Thyroid gland (tissue), 4 donors: ENCODE data around the gene KAZALD1.

Experiments used
- POLR2A ChIP-seq, 2 donors: fragments of 450-650 bp; IDR thresholded peaks; one replicate each; pipeline ENCODE4 v1.6.1; 2017; ENCODE audit warnings: antibody characterized with exemption in 2 of 2, mild to moderate bottlenecking in 2 of 2, moderate library complexity in 1 of 2
- TF ChIP-seq, protein P1 (sequence below), 6 experiments: fragments of 200-600 bp in 3 of 6; fragments of 450-650 bp in 3 of 6; sonication (generic) in 3 of 6; IDR thresholded peaks; one replicate each; pipeline ENCODE4 v1.5.1; 2016 to 2019; ENCODE audit warnings: antibody characterized with exemption in 6 of 6, mild to moderate bottlenecking in 2 of 6, inconsistent platforms in 1 of 6, moderate library complexity in 1 of 6

DNA sequence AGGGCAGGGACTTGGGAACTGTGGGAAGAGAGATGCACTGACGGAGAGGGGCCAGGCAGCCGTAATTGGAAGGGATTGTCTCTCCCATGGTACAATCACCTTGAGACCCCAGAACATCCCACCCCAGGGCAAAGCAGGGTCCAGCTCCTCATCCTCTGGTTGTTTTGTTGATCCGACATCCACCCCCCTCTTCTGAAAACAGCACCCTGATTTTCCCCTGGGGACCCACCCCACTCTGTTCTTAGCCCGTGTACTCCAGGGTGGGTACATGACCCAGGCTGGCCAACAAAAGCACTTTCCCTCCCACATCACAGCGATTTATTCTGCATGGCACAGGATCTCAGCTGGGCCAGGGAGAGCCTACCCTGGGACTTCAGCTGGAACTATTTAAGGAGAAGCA lies 45.0 kb upstream of the KAZALD1 start:
- TF ChIP-seq, protein P1, sequence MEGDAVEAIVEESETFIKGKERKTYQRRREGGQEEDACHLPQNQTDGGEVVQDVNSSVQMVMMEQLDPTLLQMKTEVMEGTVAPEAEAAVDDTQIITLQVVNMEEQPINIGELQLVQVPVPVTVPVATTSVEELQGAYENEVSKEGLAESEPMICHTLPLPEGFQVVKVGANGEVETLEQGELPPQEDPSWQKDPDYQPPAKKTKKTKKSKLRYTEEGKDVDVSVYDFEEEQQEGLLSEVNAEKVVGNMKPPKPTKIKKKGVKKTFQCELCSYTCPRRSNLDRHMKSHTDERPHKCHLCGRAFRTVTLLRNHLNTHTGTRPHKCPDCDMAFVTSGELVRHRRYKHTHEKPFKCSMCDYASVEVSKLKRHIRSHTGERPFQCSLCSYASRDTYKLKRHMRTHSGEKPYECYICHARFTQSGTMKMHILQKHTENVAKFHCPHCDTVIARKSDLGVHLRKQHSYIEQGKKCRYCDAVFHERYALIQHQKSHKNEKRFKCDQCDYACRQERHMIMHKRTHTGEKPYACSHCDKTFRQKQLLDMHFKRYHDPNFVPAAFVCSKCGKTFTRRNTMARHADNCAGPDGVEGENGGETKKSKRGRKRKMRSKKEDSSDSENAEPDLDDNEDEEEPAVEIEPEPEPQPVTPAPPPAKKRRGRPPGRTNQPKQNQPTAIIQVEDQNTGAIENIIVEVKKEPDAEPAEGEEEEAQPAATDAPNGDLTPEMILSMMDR (IDR thresholded peaks at IDR 0.05) = no peak
- TF ChIP-seq POLR2A (IDR thresholded peaks at IDR 0.05) = no peak
